DMS79 treated with DMSO at 0.1 percent for 48 hours (cell line): ENCODE results near the gene UBAC2.
"Not testable (repeated sequence)": the region's sequence is repeated elsewhere in the genome, so short reads cannot be mapped to it uniquely, and the experiment has no call there.

ENCODE experiments used
- DNase-seq: peaks from one replicate; lab custom pipeline; 2025; lab: John Stamatoyannopoulos, UW

The UBAC2 gene

GRCh38 chr13:99214731-99215130, 14.1 kb downstream of the UBAC2 start:
- DNase-seq, result no peak

GRCh38 chr13:99215184-99215830, 14.7 kb downstream of the UBAC2 start:
- DNase-seq, result no peak

- no peak for DNase-seq
These were observed 16.9 kb downstream of the UBAC2 start for GRCh38 chr13:99217461-99218110.

DNA sequence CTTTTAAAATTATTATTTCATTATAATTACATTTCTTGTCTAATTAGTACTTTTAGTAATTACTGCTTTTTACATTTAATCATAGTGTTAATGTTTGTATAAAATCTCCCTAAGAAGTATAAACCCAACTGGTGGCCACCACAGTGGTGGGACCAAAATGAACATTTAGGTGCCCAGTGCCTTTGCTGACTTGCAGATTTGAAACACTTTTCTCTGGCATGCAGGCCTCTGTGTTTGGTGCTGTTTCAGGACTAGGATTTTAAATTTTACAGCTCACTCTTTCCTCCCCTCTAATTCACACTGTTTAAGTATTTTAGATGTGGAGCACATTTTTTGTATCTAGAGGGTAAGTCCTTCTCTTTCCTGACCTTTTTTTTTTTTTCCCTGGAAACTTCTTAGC, 17.5 kb downstream of the UBAC2 start:
- no peak for DNase-seq

DNA sequence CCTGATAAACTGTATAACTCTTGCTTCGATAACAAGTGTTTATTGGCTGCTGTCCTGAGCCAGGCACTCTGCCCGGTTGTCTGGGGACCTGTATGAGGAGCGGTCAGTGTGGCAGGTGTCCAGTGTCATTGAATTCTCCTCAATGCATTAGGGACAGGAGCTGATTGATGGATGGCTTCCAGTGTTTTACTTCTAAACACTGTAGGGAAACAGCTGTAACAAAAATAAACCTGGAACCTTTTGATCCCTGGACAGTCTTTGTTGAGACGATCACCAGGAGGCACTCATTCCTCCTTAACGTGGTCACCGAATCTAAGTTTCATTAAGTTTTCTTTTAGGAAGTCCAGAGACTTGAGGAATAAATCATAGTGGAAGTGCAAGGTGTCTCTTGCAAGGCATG, 17.9 kb downstream of the UBAC2 start:
- no peak for DNase-seq

DNA sequence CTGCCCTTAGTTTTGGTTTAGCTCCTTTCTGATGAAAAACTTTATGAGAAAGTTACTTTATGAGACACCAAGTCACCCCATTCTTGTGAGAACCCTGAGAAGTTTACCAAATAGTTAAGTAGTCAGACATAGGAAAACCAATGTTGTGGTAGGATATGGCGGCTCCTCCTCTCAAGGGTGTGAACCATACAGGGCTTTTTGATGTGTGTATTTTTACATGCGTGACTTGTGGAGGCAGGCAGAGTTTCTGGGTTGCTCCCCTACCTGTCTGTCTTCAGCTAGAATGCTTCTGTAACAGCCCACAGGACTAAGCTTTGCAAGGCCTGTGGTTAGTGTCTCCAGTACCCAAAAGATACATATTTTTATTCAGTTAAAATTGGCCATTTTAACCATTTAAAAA, 18.3 kb downstream of the UBAC2 start:
- DNase-seq, result no peak

GRCh38 chr13:99220199-99220935, 19.7 kb downstream of the UBAC2 start:
- DNase-seq, result no peak

- no peak for DNase-seq
These were observed 21.0 kb downstream of the UBAC2 start for GRCh38 chr13:99221567-99222239.

GRCh38 chr13:99223587-99223986, 22.9 kb downstream of the UBAC2 start:
- no peak for DNase-seq

DNA sequence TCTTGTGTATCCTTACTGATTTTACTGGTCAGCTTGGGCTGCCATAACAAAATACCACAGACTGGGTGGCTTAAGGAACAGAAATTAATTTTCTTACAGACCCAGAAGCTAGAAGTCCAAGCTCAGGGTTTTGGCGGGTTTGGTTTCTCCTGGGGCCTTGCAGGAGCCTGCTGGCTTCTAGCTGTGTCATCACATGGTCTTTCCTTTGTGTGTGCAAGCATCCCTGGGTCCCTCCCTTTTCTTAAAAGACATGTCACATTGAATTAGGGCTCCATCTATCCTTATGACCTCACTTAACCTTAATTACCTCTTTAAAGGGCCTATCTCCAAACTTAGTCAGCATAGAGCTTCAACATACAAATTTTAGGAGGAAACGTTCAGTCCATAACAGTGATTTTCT, 23.4 kb downstream of the UBAC2 start:
- no peak for DNase-seq

GRCh38 chr13:99225078-99225477, 24.4 kb downstream of the UBAC2 start:
- no peak for DNase-seq

DNA sequence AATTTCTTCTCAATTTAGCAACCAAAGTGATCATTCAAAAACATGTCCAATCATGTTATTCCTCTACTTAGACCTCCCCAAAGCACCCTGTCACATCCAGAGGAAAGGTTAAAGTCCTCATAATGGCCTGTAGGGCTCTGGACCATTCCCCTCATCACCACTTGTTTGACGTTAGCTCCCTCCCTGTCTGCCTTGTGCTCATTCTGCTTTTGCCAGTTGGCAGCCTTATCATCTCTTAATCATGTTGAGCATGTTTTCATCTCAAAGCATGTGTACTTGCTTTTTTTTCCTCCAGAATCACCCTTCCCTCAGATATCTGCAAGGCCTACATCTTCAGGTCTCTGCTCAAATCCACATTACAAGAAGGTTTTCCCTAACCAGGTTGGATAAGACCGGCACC, 25.9 kb downstream of the UBAC2 start:
- no peak for DNase-seq

DNA sequence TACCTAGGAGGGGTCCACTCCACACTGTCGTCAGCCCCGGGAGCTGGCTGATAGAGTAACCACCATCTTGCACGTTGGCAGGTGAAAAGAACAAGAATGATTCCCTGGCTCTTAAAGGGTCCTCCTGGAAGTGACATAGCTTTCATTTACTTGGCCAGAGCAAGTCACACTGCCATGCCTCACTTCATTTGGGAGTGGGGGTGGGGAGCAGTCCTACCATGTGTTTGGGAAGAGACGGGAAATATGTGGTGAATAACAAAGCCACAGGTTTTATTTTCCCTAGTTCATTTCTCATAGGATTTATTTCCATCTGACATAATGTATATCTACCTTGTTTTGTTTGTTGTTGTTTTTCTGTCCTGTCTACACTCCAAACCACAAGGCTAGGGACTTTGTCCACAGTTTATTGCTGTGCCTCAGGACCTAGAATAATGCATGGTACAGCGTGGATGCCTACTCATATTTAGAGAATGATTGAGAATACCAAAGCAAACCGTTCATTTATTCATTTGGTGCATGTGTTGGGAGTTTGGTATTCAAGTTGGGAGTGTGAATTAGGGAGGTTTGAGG, 26.8 kb downstream of the UBAC2 start:
- peak; percentile 17 for DNase-seq

GRCh38 chr13:99227909-99228688, 27.4 kb downstream of the UBAC2 start:
- DNase-seq, result no peak

DNA sequence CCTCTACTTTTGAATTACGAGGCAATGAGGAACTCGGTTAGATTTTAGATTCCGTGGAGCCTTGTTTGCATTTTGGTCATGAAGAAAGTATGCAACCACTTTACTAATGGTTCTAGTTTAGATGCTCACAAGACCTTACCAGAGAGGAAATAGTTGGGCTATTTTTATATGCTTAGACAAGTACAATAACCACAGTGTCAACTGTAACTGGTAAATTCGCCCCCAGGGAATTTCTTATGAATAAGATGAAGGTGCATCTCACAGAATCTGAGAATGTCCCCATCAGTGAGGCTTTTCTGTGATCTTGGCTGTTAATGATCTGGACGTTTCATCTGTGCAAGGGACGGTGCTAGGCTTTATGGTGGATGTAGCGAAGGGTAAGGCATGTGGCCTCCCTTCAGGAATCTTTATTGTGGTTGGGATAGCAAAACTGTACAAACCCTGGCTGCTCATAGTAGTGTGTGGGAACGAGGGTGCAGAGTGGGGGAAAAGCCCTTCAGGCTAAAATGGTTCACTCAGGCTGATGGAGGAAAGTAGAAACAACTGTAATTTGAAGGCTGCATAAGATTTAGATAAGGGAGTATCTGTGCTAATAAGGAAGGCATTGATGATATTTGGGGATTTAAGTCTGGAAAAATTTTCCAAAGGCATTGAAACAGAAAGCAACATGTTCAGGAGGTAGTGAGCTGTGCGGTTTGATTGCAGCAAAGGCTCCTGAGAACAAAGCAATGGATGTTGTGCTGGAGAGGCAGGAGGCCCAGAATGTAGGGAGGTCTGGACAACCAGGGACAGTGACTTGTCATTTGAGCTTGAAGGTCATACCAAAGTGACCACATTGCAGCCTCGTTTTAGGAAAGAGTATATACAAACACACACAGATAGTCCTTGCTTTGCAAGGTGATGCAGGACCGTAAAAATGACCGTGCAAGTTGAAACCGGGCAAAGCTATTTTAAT, 28.4 kb downstream of the UBAC2 start:
- DNase-seq, result no peak

GRCh38 chr13:99230588-99230987, 29.9 kb downstream of the UBAC2 start:
- DNase-seq, result not testable (repeated sequence)

GRCh38 chr13:99230991-99231390, 30.3 kb downstream of the UBAC2 start:
- DNase-seq, result no peak

- DNase-seq, result no peak
These were observed 31.1 kb downstream of the UBAC2 start for GRCh38 chr13:99231721-99232120.

DNA sequence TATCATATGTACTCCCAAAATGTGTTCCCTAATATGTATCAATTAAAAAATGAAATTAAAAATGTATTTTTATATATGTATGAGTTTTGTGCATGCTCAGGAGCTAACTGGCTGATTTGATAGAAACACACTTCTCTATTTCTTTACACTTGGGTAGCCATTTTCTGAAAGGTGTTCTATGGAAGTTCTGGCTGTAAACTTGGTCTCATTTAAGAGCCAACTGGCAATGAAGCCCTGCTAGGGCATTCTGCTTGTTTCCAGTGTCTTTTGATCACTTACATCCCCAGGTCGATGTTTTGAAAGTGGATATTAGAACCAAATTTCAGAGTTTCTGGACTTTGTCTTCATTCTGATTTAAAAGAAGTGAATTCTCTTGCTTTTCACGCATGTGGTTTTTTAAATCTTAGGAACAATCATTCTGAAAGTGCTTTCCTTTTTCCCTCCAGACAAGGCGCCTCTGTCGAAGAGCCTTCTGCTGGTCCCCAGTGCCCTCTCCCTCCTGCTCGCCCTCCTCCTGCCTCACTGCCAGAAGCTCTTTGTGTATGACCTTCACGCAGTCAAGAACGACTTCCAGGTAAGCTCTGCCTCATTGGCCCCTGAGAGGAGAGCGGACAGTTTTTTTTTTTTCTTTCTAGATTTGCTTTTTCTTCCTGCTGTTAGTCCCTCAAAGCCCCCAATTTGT, 37.5 kb downstream of the UBAC2 start:
- DNase-seq, result no peak

DNA sequence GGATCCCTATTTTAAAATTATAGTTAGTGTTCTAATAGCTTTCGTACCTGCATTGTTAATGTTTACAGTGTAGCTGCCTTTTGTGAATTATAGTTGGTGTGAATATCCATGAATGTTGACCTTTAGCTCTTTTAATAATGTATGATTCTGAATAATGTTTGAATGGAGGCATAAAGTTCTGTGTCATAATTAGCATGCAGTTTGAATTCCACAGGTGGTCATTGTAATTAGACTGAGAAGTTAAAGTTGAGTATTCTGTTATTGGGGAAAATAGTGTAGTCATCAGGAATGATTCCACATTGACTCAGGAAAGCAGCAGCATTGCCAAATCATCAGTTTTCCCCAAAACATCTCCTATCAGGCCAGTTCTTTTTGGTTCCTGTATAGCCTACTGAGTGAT, 45.4 kb downstream of the UBAC2 start:
- DNase-seq, result no peak
